Measurements from ENCODE around the gene SBF2. TPM values are rescaled to one million over a fixed set of nuclear protein-coding genes. Genes with fewer than 3 reads are reported as not detected.

The SBF2 gene
- total RNA-seq, 4 donors from 2014 or later, result 29.7 to 60.4 (median 36.0) TPM

GRCh38 chr11:10285148-10285802 is 8.7 kb downstream of the SBF2 start:
- H3K4me3 ChIP-seq (ENCODE audit: low read depth, poor library complexity, severe bottlenecking), result no peak overlapping the region
- DNase-seq (ENCODE audit: low spot score in 2 of 2), result no peak
- WGBS, 2 donors, result 89% methylated on average over 4 of the region's 4 CpGs
- intact Hi-C loops (cut with DNase I; ENCODE audit: low total_unique reads), result no loop called here
- no peak for TF ChIP-seq POLR2A (IDR thresholded peaks at IDR 0.05)
- no peak for TF ChIP-seq CTCF (IDR thresholded peaks at IDR 0.05)

GRCh38 chr11:10283991-10284390 is 10.0 kb downstream of the SBF2 start:
- 76 to 78% methylated on average over 1 of the region's 1 CpG for WGBS, 2 donors
- TF ChIP-seq CTCF (IDR thresholded peaks at IDR 0.05) (no peak), POLR2A (IDR thresholded peaks at IDR 0.05) (no peak)
- intact Hi-C loops (cut with DNase I; ENCODE audit: low total_unique reads), result no loop called here
- H3K4me3 ChIP-seq (ENCODE audit: low read depth, poor library complexity, severe bottlenecking), result no peak overlapping the region
- DNase-seq (ENCODE audit: low spot score in 2 of 2), result no peak

GRCh38 chr11:10282117-10282516 is 11.9 kb downstream of the SBF2 start:
- no peak overlapping the region for H3K4me3 ChIP-seq (ENCODE audit: low read depth, poor library complexity, severe bottlenecking)
- no peak for DNase-seq (ENCODE audit: low spot score in 2 of 2)
- intact Hi-C loops (cut with DNase I; ENCODE audit: low total_unique reads), result no loop called here
- TF ChIP-seq POLR2A (IDR thresholded peaks at IDR 0.05) (no peak), CTCF (IDR thresholded peaks at IDR 0.05) (no peak)

GRCh38 chr11:10275714-10276113 is 18.3 kb downstream of the SBF2 start:
- no peak for DNase-seq (ENCODE audit: low spot score in 2 of 2)
- TF ChIP-seq CTCF (IDR thresholded peaks at IDR 0.05), result no peak
- TF ChIP-seq POLR2A (IDR thresholded peaks at IDR 0.05), result no peak
- intact Hi-C loops (cut with DNase I; ENCODE audit: low total_unique reads), result loop anchor here (10.0 kb wide), 1 partner anchor 1079 kb away; the partner anchor contains the start of gene CSNK2A3
- no peak overlapping the region for H3K4me3 ChIP-seq (ENCODE audit: low read depth, poor library complexity, severe bottlenecking)

GRCh38 chr11:10274726-10275125 is 19.3 kb downstream of the SBF2 start:
- TF ChIP-seq CTCF (IDR thresholded peaks at IDR 0.05), result no peak
- TF ChIP-seq POLR2A (IDR thresholded peaks at IDR 0.05), result no peak
- no peak overlapping the region for H3K4me3 ChIP-seq (ENCODE audit: low read depth, poor library complexity, severe bottlenecking)
- no peak for DNase-seq (ENCODE audit: low spot score in 2 of 2)
- intact Hi-C loops (cut with DNase I; ENCODE audit: low total_unique reads), result loop anchor here (10.0 kb wide), 1 partner anchor 1080 kb away; the partner anchor contains the start of gene CSNK2A3
- 45 to 50% methylated on average over 1 of the region's 1 CpG for WGBS, 2 donors

- H3K4me3 ChIP-seq (ENCODE audit: low read depth, poor library complexity, severe bottlenecking), result no peak overlapping the region
- intact Hi-C loops (cut with DNase I; ENCODE audit: low total_unique reads), result loop anchor here (10.0 kb wide), 1 partner anchor 1081 kb away; the partner anchor contains the start of gene CSNK2A3
- no peak for TF ChIP-seq CTCF (IDR thresholded peaks at IDR 0.05)
- no peak for TF ChIP-seq POLR2A (IDR thresholded peaks at IDR 0.05)
- no peak for DNase-seq (ENCODE audit: low spot score in 2 of 2)
Measured at GRCh38 chr11:10273738-10274137, 20.3 kb downstream of the SBF2 start.

Data from lower leg skin (tissue), 4 donors.